ENCODE measurements around the gene STK16.

Gene STK16

DNA sequence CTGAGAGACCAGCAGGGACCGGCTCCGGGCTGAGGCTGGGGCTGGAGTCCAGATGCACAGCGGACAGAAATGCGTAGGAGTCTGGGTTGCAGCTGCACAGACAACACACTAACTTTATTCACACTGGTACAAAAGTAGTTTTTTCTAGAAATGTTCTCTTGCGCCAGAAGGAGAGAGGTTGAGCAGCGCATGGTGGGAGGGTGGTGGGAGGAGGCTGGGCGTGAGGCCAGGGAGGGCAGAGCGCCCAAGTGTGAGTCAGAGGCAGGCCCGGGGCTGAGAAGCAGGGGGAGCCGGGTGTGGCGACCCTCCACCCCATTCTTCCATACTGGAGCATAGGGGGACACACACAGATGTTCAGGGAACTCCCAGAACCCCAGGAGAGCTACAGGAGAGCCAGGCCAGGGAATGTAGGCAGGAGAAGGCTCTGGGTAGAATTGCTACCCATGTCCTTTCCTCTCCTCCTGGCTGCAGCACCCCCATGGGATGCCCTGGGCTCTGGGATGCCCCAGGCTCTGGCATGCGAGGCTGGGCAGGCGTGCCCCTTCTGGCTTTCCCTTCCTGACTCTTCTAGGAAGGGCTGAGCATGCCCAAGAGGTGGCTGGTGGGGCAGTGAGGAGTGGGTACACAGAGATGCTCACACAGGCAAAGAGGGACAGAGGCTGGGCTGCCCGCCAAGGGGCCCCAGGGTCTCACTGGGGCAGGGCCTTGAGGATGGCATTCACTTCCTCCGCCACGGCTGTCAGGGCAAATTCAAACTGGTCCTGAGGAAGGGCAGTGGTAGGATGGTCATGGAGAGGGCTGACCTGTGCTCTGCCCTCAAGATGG lies 44.5 kb downstream of the STK16 start:
- no peak for DNase-seq

DNA sequence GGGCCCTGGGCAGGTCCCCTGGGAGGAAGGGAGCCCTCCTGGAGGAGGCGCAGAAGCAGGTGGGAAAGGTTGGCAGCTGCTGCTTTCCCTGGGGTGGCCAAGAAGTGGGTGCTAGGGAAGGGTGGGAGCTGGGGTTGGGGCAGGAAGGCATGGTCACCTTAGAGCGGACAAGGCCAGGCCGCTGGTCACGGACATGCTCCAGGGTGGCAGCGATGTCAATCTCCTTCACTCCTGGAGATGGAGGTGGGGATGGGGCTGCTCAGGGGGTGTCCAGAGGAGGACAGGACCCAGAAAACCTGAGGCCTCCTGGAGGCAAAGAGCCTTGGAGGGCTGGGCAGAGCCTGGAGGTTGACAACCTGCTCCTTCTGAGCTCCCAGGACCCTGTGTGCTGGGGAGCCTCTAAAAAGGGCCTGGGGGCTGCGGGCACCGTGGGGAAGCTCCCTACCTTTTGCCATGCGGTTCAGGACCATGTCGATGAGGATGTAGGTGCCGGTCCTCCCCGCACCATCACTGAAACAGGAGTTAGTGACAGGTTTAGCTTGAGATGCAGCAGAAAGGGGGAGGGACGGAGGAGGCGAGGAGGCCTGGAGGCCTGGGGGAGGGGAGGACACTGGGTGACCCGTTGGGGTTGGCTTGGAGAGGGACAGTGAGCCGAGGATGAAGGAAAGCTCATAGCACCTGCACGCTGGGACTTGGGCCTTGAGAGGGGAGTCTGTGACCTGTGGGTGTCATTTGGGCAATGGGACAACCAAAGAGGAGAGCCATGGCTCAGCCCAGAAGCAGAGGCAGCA lies 45.3 kb downstream of the STK16 start:
- DNase-seq: no peak

DNA sequence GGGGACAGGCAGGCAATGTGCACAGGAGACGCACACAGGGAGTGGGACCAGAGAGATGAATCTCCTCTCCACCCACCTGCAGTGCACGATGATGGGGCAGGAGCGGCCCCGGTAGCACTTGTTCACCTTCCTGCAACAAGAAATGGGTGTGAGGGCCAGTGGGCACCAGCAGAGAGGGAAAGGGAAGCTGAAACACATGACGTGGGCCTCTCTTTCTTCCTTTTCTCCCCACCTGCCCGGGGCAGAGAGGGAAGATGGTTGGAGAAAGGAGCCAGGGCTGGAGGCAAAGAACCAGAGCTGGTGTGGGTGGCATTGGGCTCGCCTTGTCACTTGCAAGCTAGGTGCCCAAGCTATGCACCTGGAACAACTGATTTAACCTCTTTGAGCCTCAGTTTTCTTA lies 46.1 kb downstream of the STK16 start:
- DNase-seq: no peak

DNA sequence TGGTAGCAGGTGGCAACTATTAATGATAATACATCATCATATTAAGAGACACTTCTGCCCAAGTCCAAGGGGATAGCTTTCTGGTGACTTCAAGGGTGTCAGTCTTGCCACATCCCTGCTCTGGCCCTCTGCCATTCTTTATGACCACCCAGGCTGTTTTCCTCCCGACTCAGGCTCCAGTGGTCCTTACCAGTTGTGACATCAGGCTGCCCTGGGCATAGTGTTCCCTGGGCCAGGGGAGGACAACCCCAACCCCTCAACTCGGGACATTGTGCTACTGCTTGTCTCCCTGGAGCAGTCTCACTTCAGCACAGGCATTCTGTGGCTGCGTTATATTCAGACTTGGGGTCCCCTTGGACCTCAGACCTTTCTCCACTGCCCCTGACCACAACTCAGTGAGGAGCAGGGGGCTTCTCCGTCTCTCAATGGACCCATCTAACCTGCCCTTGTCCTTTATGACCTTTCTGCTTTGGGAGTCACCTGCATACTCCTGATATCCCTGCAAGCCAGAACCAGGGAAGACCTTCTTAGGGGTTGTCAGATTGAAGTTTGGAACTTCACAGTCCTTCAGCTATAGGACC lies 46.7 kb downstream of the STK16 start:
- no peak for DNase-seq

DNA sequence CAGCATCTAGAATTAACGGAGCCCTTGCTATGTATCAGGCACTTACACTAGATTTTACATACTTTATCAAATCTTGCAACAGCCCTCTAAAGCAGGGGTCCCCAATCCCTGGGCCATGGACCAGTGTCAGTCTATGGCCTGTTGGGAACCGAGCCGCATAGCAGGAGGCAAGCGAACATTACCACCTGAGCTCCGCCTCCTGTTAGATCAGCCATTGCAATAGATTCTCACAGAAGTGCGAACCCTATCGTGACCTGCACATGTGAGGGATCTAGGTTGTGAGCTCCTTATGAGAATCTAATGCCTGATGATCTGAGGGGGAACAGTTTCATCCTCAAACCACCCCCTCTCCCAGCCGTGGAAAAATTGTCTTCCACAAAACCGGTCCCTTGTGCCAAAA lies 47.3 kb downstream of the STK16 start:
- DNase-seq: no peak

DNA sequence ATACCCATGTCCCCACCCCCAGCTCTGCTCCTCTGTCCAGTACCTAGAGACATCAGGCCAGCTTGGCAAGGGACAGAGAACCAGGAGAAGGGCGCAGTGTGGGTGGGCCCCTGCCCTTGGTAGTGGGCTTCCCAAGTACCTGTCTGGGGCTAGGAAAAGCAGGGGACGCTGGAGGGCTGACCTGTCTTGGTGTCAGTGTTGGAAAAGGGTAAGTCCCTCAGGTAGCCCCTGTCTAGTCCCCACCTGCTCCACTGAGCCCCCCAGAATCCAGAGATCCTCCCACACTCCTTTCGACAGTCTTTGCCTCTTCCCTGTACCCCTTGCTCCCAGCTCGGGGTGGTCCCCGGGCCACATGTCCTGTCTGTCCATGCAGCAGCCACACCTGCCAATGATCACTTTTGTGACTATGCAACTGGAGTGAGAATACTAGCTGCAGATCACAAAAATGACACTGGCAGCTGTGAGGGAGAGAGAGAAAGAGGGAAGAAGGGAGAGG lies 48.5 kb downstream of the STK16 start:
- no peak for DNase-seq

DNA sequence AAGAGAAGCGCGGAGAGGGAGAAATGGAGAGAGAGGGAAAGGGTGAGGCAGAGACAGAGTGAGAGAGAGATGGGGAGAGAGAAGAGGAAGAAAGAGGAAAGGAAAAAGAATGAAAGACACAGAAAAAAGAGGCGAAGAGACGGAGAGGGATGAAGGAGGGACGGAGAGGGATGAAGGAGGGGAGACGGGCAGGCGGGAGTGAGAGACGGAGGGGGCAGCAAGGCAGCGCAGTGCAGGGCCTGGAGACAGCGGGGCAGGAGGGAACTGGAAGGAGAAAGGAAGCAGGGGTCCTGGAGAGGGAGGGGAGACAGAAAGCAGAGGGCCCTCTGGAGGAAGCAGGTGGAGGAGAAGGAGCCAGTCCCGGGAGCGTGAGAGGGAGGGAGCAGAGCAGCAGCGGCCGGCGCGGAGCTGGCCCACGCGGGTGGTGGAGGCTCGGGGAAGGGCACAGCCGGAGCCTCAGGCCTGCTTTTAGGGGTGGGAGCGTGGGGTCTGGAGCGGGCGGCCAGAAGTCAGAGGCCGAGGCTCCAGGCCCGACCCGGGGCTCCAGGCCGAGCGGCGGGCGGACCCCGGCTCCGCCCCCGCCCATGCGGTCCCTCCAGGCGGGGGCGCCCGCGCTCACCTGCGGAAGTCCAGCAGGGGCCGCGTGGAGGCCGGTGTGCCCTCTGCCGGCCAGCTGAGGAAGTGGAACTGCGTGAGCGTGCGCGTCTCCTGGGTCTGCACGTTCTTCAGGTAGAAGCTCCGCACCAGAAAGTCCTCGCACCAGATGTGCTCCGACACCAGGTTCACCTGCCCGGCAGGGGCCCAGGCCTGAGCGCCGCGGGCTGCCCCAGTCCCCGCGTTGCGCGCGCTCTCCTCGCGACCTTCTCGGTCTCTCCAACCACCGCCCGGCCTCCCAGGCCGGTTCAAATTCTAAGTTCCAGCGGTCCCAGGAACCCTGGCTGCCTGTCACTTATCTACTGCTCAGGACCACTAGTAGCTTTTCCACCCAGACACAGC lies 49.4 kb downstream of the STK16 start:
- DNase-seq: peak; percentile 50 to 78

DNA sequence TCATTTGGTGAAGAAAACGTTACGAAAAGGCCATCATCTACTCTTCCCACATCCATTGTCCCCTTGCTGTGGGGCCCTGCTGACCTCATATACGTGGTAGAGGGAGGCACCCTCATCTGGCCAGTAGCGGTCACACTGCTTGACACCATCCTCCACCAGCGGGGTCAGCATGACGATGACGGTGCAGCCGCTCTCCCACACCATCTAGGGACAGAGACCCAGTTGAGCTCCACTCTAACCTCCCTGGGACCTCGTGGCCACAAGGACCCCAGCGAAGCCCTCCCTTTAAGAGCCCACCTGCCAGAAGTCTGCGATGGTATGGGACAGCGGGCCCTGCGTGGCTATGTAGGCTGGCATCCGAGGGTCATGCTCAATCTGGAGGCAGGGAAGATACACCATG lies 50.9 kb downstream of the STK16 start:
- no peak for DNase-seq

DNA sequence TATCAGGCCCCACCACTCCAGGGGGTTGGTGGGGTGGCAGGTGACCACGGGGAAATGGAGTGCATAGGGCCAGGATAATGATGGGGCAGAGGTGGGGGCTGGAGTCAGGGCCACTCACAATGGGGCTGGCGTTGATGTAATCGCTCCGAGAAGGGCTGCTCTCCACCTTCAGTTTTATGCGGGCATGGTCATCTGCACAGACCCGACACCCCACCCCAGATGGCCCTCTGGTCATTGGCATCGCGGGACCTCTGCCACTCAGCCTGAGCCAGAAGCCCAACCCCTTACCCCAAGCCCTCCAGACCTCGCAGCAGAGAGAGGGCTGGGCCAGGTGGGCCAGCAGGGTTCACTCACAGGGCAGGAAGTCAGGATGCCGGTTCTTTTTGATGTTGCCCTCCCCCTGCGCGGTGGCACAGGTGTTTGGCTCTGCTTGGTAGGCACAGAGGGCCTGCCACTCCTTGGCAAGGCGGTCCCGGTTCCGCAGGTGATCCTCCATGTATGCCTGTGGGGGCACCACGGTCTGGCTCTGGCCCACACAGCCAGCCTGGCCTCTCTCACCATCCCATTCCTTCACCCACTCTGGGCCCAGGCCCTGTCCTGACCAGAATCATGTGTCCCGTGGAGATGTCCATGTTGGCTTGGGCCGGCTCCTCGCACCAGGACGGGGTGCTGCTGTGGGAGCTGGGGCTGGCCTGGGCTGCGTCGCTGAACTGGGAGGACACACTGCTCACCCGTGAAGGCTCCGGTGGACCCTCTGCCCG lies 51.5 kb downstream of the STK16 start:
- no peak for DNase-seq

DNA sequence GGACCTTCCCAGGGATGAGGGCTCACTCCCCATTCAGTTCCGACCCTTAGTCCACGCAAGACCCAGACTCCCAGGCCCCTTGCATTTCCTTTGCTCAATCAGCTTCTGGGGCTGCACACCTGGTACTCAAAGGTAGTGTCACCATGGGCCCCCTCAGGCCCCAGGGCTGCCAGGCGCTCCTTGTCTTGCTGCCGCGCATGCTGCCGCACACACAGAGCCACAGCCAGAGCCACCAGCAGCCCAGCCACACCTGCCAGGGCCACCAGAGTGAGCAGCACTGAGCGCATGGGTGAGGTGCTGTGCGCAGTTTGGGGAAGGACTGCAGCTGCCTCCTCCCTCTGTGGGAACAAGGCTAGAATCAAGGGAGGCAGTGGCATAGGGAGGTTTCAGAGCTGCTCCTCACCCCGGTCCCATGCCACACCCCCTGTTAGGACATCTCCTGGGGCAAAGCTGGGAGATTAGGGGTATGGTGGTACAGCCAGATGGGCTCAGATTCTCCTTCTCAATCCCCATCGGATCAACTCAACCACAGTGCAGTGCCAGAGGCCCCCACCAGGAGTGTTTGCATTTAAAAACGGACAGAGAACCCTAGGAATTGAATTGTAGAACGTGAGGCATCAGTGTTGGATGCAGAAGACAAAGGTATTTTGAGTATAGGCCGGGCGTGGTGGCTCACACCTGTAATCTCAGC lies 52.6 kb downstream of the STK16 start:
- no peak for DNase-seq

DNA sequence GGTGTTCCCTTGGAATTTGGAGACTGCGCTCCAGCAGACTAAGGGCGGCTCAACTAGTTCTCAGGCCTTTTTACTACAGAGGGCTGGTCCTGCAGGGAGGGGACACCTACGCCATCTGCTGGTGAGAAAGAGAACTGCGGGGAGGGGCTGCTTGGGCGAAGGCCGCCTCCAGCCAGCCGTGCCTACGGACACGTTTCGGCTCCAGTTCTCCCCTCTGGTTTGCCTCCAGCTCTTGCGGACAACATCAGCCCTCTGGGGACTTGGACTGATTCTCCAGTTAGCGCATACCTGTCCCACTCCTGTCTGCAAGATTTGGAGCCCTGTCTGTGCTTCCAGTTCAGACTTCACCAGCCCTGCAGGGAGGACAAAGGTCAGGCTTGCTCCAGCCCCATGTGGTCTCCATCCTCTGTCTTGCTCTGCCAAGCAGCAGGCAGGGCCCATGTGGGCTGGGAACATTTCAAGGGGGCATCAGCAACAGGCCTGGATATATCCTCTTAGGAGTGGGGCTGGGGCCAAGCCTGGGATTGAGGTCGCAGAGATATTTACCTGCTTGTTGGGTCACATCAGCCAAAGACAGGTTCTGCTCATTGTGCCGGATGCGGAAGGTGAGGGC lies 53.6 kb downstream of the STK16 start:
- DNase-seq: peak; percentile 67 to 97

DNA sequence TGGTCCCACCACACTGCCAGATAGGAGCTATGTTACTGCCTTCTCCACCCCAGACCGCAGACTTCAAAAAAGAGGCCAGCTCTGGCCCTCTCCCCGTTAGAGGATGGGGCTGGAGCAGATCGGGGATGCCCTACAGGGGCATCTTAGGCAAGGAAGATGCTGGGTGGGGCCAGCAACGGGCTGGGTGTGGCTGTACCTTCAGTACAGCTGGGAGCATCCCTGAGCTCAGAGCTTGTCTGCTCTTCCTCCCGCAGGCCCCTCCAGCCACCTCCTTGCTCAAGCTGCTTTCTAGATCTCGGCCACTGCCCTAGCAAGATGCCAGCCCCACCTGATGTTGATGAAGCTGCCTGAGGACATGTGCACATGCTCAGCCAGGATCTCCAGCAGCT lies 54.1 kb downstream of the STK16 start:
- DNase-seq: no peak

All from inflammatory macrophage treated with lipopolysaccharide for 1 hour (primary cell).